ELF-1 (cell line): ENCODE data around the gene CCDC69.

Experiments
- DNase-seq: peaks from one replicate; pipeline ENCODE4 v3.0.0-alpha.2; 2016; ENCODE audit warnings: low read depth, low spot score

Gene CCDC69

DNA sequence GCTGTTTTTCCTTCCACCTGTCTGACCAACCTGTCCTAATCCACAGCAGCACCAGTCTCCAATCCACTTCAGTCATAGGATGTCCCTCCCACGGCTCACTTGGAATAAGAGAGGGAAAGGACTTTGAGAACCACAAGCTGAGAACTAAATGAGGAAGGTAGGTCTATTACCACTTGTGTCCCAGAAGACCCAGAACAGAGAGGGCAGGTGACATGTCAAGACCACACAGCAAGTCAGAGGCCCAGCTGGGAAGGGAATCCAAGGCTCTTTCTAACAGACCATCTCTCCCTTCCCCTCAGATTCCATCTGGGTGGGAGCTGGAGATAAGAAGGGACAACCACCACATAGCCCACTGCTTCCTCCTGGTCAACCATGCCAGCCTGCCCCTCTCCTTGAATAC, 81.0 kb downstream of the CCDC69 start:
- DNase-seq: no peak

DNA sequence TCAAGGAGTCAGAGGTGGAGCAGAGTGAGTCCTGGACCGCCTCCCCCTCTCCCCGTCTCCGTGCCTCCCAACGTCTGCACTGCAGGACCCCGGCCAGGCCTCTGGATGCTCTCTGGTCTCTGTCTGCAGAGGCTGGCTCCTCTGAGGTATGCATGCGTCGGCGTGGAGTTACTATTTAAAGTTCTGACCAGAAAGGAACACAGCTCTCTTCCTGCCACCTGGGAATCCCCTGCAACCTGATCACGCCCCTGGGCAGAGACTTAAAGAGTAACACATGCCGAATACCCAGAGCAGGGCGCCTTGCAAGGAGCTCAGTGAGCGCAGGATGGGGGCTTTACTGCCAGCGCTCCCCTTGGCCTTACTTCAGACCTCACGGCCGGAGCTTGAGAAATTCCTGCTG, 82.4 kb downstream of the CCDC69 start:
- DNase-seq: peak; percentile 49

DNA sequence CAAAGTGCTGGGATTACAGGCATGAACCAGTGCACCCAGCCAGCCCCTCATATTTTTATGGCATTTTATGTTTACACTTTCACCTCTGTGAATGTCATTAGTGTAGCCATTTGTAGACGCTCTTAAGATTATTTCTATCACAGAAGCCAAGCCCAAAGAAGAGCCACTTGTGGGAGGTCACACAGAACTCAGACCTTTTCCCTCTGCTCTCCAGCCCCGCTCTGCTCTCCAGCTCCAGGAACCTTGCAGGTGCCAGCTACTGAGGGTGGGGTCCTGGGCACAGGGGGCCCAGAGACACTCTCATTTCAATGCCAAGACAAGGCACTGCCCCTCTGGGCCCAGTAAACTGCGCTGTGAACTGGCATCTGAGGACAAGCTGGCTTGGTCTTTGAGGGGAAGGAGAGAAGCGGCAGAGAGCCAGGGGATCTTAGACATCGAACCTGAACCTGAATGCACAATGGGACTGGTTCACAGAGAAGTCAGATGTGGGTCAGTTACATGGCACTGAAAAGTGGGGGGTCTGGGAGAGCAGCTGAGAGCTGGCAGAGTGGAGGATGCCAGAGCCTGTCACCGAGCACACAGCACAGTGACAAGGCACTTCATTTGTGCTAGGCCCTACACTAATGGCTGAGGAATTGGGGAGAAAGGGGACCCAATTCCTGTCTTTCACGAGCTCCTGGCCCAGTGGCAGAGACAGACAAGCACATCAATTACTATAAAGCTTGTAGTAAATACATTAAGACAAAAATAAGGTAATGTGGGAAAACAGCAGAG, 83.0 kb downstream of the CCDC69 start:
- DNase-seq: no peak

DNA sequence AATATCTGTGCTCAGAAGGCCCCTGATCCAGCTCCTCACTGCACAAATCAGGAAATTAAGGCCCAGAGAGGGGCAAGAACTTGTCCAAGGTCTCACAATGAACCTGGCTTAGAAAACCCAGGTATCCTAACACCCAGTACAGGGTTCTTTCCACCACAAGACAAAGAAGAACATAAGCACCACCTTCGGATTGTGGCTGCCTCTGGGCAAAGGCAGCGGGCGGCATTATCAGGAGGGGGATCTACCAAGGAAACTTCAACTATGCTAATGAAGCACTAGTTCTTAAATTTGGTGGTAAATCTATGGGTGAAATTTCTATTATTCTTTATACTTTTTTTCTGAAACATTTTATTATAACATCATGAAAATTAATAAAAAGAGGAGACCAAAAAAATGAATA, 84.2 kb downstream of the CCDC69 start:
- no peak for DNase-seq

DNA sequence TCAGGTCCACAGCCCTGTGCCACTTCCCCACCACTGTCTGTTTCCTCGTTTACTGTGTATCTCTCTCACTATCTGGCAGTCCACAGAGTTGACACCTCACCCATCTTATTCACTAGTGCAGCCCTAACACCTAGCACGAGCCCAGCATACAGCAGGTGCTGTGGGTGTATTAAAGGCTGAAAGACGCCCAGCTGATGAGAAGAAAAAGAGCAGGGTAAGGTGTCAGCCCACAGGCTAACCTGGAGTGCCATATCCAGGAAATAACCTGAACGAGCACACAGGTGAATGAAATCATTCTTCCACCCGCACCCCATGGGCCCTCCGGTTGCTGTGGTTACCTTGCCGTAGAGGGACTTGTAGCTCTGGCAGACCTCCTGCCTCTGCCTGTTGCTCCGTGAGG, 84.9 kb downstream of the CCDC69 start:
- DNase-seq: no peak

DNA sequence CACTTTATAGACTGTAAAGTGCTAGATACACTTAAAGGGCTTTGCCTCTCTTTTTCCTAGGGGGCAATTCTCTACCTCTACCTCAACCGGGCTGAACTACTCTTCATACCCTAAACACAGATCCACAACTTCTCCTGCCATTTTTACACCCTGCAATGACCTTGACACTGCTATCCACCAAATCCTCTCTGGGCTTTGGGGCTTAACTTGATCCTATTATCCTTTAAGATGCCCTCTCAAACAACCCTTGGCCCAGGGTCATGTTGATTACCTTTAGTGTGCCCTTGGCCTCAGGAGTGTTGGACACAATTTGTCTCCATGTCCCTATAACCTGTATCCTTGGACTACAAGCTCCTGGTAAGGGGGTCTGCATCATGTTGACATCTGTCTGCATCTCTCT, 85.8 kb downstream of the CCDC69 start:
- DNase-seq: no peak

DNA sequence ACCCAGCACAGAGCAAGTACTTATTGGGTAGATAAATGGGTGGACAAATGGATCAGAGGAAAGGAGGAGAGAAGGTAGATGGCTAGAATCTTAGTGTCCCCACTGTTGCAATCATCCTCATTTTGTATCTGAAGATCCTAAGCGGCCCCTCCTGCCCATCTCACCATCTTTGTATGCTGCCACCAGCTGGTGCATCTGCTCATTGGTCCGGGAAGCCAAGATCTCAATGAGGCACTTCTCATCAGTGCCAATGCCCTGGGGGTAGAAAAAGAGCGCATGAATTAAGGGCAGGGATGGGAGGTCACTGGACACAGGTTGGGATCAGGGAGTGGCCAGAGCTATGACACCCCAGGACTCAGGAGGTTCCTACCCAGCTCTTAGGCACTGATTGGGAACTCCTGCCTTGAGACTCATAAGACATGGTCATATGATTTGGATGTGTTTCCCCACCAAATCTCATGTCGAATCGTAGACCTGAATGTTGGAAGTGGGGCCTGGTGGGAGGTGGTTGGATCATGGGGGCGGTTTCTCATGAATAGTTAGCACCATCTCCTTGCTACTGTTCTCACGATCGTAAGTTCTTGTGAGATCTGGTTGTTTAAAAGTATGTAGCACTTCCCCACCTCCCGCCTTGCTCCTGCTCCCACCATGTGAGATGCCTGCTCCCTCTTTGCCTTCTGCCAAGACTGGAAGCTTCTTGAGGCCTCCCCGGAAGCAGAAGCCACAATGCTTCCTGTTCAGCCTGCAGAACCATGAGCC, 86.6 kb downstream of the CCDC69 start:
- no peak for DNase-seq

DNA sequence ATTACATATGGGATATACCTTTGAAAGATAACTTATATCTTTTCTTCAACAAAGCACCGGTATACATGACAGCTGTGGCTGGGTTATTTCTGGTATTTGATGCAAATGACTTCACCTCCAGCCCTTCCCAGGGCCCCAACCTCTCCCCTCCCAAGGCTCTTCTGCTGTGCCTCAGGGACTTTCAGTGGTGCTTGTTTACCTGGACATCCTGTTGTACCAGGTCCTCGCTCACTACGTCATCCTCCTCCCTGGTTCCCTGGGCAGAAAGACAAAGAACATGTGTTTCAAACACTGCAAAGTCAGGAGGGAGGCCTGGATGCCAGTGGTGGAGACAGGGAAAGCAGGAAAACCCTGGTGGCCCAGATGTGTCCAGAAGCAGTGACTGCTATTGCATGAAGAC, 89.7 kb downstream of the CCDC69 start:
- DNase-seq: peak; percentile 50

DNA sequence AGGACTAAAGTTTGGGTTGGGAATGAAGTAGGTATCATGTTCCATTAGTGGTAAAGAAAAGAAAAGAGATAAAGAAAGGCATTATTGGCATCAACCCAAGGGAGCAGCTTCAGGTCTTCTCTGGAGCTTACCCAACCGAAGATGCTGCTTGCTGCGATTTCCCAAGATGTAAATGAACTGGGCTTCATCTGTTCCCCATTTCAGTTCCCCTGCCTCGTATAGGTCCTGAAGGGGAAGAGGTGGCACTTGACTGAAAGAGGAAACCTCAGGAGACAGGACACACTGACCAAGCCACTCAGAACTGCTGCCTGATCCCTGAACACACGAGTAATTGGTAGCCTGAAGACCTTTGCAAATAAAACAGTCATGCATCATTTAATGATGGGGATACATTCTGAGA, 90.9 kb downstream of the CCDC69 start:
- no peak for DNase-seq
